NCI-H2171 (cell line): ENCODE results near the gene OR5K2.
A peak's percentile ranks its signal among the peaks of the same experiment; 100 is the strongest.

Experiments used
- DNase-seq: peaks from one replicate; lab custom pipeline; 2025; lab: John Stamatoyannopoulos, UW

Gene OR5K2

GRCh38 chr3:98497381-98497780, at the start of gene OR5K2:
Gene OR5K2, plus strand, starts transcription at chr3:98497681. Its CDS starts 0 bp downstream, at chr3:98497681.
- no peak for DNase-seq

GRCh38 chr3:98449606-98450193, 47.8 kb upstream of the OR5K2 start:
- no peak for DNase-seq

GRCh38 chr3:98450372-98450771, 47.1 kb upstream of the OR5K2 start:
- DNase-seq = no peak

- DNase-seq = no peak
Observed at GRCh38 chr3:98453827-98454226, 43.7 kb upstream of the OR5K2 start.

GRCh38 chr3:98454929-98455328, 42.6 kb upstream of the OR5K2 start:
- DNase-seq = no peak

- DNase-seq = no peak
Observed at GRCh38 chr3:98457543-98457942, 39.9 kb upstream of the OR5K2 start.

GRCh38 chr3:98460220-98460619, 37.3 kb upstream of the OR5K2 start:
- no peak for DNase-seq

- no peak for DNase-seq
Observed at GRCh38 chr3:98462901-98463300, 34.6 kb upstream of the OR5K2 start, which contains the start of gene OR5K1. Gene OR5K1, plus strand, starts transcription at chr3:98463201. Its CDS starts 6,376 bp downstream, at chr3:98469577.

GRCh38 chr3:98482717-98483482, 14.6 kb upstream of the OR5K2 start:
- no peak for DNase-seq

- no peak for DNase-seq
Observed at GRCh38 chr3:98483626-98484025, 13.9 kb upstream of the OR5K2 start.

GRCh38 chr3:98500019-98500418, 2.5 kb downstream of the OR5K2 start:
- no peak for DNase-seq

GRCh38 chr3:98501270-98501669, 3.8 kb downstream of the OR5K2 start:
- DNase-seq = no peak

GRCh38 chr3:98501863-98502576, 4.5 kb downstream of the OR5K2 start:
- DNase-seq = no peak

GRCh38 chr3:98504539-98504938, 7.1 kb downstream of the OR5K2 start:
- DNase-seq = no peak

GRCh38 chr3:98508582-98508981, 11.1 kb downstream of the OR5K2 start:
- no peak for DNase-seq

- DNase-seq = no peak
Observed at GRCh38 chr3:98512576-98512975, 15.1 kb downstream of the OR5K2 start.

GRCh38 chr3:98513091-98513511, 15.6 kb downstream of the OR5K2 start:
- no peak for DNase-seq

GRCh38 chr3:98513736-98514135, 16.3 kb downstream of the OR5K2 start:
- no peak for DNase-seq

- DNase-seq = no peak
Observed at GRCh38 chr3:98514948-98515347, 17.5 kb downstream of the OR5K2 start.

- no peak for DNase-seq
Observed at GRCh38 chr3:98518816-98519215, 21.3 kb downstream of the OR5K2 start.

GRCh38 chr3:98519351-98519750, 21.9 kb downstream of the OR5K2 start:
- DNase-seq = no peak

GRCh38 chr3:98521897-98522543, 24.5 kb downstream of the OR5K2 start:
- peak; percentile 25 for DNase-seq
